ENCODE data around the gene TRAF6. TPM values are rescaled to one million over a fixed set of nuclear protein-coding genes. Genes with fewer than 3 reads are reported as not detected.
A peak's percentile ranks its signal among the peaks of the same experiment; 100 is the strongest.

TRAF6 gene
- total RNA-seq, 4 donors from 2014 or later = 7.8 to 12.2 (median 7.9) TPM

DNA sequence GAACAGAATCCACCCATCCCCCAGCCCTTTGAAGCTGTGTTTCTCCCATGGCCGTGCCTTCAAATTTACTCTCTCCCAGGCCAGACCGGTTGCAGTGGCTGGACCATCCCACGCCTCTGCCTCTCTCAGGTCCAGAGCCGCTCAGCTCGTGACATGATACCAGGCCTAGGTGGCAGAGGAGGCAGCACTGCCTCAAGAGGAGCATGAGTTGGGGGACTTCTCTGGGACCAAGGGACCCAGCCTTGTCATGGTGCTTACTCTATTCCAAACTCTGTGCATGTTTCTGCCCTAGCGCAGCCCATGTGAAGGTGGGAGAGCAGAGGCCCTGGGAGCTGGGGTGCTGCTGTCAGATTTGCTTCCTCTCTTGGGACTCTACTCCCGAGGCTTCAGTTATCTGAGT, 51.0 kb downstream of the TRAF6 start:
- no peak for TF ChIP-seq POLR2A (IDR thresholded peaks at IDR 0.05)
- TF ChIP-seq CTCF (IDR thresholded peaks at IDR 0.05) = no peak
- intact Hi-C loops (cut with DNase I) = no loop called here
- DNase-seq = no peak
- Histone ChIP-seq H3K27me3 (no peaks in the 10 kb centered on the region), H3K27ac (no peak overlapping the region), H3K4me3 (no peak overlapping the region), H3K36me3 (peaks cover 0 to 13% (median 0%) of the 10 kb centered on the region in 3 donors), H3K9me3 (no peaks in the 10 kb centered on the region), H3K4me1 (peaks cover 0 to 29% (median 0%) of the 10 kb centered on the region in 3 donors)
- WGBS, 2 donors = 78 to 84% methylated on average over 2 to 7 of the region's 7 CpGs

- H3K9me3 ChIP-seq = no peaks in the 10 kb centered on the region
- no peak for DNase-seq
- 85 to 87% methylated on average over 3 to 8 of the region's 8 CpGs for whole genome bisulfite sequencing, 2 donors
- peaks cover 0 to 36% (median 0%) of the 10 kb centered on the region in 3 donors for H3K4me1 ChIP-seq
- intact Hi-C loops (cut with DNase I) = no loop called here
- H3K36me3 ChIP-seq = peaks cover 0 to 12% (median 0%) of the 10 kb centered on the region in 3 donors
- H3K27me3 ChIP-seq = no peaks in the 10 kb centered on the region
- no peak overlapping the region for H3K27ac ChIP-seq
- TF ChIP-seq CTCF (IDR thresholded peaks at IDR 0.05) (no peak), POLR2A (IDR thresholded peaks at IDR 0.05) (no peak)
- no peak overlapping the region for H3K4me3 ChIP-seq
Observed at GRCh38 chr11:36458129-36458915, 51.8 kb downstream of the TRAF6 start.

GRCh38 chr11:36456156-36456555, 53.9 kb downstream of the TRAF6 start:
- 74 to 77% methylated on average over 4 to 6 of the region's 6 CpGs for WGBS, 2 donors

DNA sequence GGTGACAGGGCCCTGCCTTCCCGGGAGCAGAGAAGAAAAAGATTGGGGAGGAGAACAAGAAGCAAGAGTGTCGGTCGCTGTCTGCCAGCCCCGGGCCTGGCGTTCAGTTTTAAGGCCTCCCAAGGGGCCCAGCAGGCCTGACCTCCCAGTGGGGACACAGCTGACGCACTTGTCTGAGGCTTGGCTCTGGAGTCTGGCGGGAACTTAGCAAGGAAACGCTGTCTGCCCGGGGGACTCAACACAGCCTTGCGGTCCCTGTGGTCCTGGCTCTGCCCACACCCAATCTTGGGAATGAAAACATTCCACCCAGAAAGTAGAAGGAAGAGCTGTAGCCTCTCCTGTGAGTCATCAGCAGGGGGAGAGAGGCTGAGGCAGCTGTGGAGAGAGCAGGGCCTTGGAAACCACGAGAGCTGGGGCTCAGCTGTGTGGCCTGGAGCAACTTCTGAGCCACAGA, 54.4 kb downstream of the TRAF6 start:
- H3K27me3 ChIP-seq = no peaks in the 10 kb centered on the region

More at GRCh38 chr11:36456156-36456555, 53.9 kb downstream of the TRAF6 start:
- no peaks in the 10 kb centered on the region for H3K27me3 ChIP-seq
- no peak for TF ChIP-seq POLR2A (IDR thresholded peaks at IDR 0.05)
- TF ChIP-seq CTCF (IDR thresholded peaks at IDR 0.05) = no peak
- no peak overlapping the region for H3K4me3 ChIP-seq
- H3K27ac ChIP-seq = peak overlapping the region; percentile 41 to 86 (median 64)
- DNase-seq = no peak
- H3K4me1 ChIP-seq = peaks cover 0 to 55% (median 0%) of the 10 kb centered on the region in 3 donors
- intact Hi-C loops (cut with DNase I) = no loop called here
- H3K9me3 ChIP-seq = no peaks in the 10 kb centered on the region
- no peaks in the 10 kb centered on the region for H3K36me3 ChIP-seq

GRCh38 chr11:36454941-36455631, 55.0 kb downstream of the TRAF6 start:
- WGBS, 2 donors = 62 to 68% methylated on average over 5 to 12 of the region's 17 CpGs
- DNase-seq = no peak
- Histone ChIP-seq H3K27me3 (no peaks in the 10 kb centered on the region), H3K27ac (peak overlapping the region; percentile 32 to 86 (median 60)), H3K4me1 (peaks cover under 1 to 66% (median 7%) of the 10 kb centered on the region in 3 donors), H3K9me3 (no peaks in the 10 kb centered on the region), H3K4me3 (no peak overlapping the region), H3K36me3 (no peaks in the 10 kb centered on the region)
- intact Hi-C loops (cut with DNase I) = no loop called here
- no peak for TF ChIP-seq CTCF (IDR thresholded peaks at IDR 0.05)
- TF ChIP-seq POLR2A (IDR thresholded peaks at IDR 0.05) = no peak

More for the DNA sequence above, 54.4 kb downstream of the TRAF6 start:
- peak; percentile 10 for DNase-seq
- peaks cover 0 to 60% (median 1%) of the 10 kb centered on the region in 3 donors for H3K4me1 ChIP-seq
- no peak overlapping the region for H3K4me3 ChIP-seq
- intact Hi-C loops (cut with DNase I) = no loop called here
- 20% methylated on average over 2 of the region's 11 CpGs; no CpG with 5 or more reads in 1 of the 2 donors for WGBS, 2 donors
- TF ChIP-seq POLR2A (IDR thresholded peaks at IDR 0.05) = no peak
- peak overlapping the region; percentile 41 to 86 (median 64) for H3K27ac ChIP-seq
- no peaks in the 10 kb centered on the region for H3K9me3 ChIP-seq
- H3K36me3 ChIP-seq = no peaks in the 10 kb centered on the region
